HAP-1 (cell line): ENCODE measurements around the gene B4GALNT3.

Experiments used
- DNase-seq, 2 experiments: peaks; one replicate each; pipeline ENCODE4 v3.0.0-alpha.2; 2016 to 2020; ENCODE audit warnings: low spot score in 2 of 2
- H3K27me3 ChIP-seq: fragments of 250-450 bp; sonication (Bioruptor Pico); 2 replicates; pipeline ENCODE4 v1.5.1; 2020; ENCODE audit warnings: low read depth, mild to moderate bottlenecking, moderate library complexity
- H3K36me3 ChIP-seq: fragments of 250-450 bp; sonication (Bioruptor Pico); replicated peaks from 2 replicates; pipeline ENCODE4 v1.5.1; 2020; ENCODE audit warnings: mild to moderate bottlenecking
- H3K4me1 ChIP-seq: fragments of 250-450 bp; sonication (Bioruptor Pico); 2 replicates; pipeline ENCODE4 v1.5.1; 2020; ENCODE audit warnings: mild to moderate bottlenecking
- H3K4me3 ChIP-seq: fragments of 250-450 bp; sonication (Bioruptor Pico); 2 replicates; pipeline ENCODE4 v1.5.1; 2020; ENCODE audit warnings: mild to moderate bottlenecking, moderate library complexity
- H3K9me3 ChIP-seq: fragments of 250-450 bp; sonication (Bioruptor Pico); 2 replicates; pipeline ENCODE4 v1.5.1; 2020; ENCODE audit warnings: mild to moderate bottlenecking, moderate library complexity
- in situ Hi-C: fragments of 300-500 bp; cut with MboI; formaldehyde crosslinking; loops from 3 replicates; pipeline ENCODE4 v1.14.3; 2020; ENCODE audit warnings: low sequenced_read_pairs, inconsistent platforms, mixed read lengths

The B4GALNT3 gene

GRCh38 chr12:553216-554000 lies 93.7 kb downstream of the B4GALNT3 start:
- no peaks in the 10 kb centered on the region for H3K4me1 ChIP-seq
- DNase-seq = no peak
- in situ Hi-C loops = loop anchor here (5.0 to 25.0 kb wide), 2 partner anchors 106 to 1034 kb away; partner anchors contain the start of gene FBXL14

DNA sequence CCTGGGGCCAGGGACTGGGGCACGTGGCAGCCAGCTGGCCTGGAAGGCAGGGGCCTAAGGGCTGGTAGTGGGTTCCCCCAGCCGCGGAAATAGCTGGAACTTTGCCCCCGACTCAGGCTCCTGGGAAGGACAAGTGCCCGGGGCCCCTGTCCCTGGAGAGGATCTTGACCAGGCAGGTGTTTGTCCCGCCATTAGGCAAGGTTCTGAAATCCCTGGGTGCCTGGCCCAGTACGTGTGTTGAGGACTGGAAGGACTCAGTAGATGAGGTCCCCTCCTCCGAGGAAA lies 94.2 kb downstream of the B4GALNT3 start:
- in situ Hi-C loops = loop anchor here (5.0 to 25.0 kb wide), 2 partner anchors 107 to 1033 kb away; partner anchors contain the start of gene FBXL14
- Histone ChIP-seq H3K4me1 (no peaks in the 10 kb centered on the region), H3K9me3 (no peaks in the 10 kb centered on the region), H3K4me3 (no peak overlapping the region), H3K36me3 (0 out of 2 replicates have a peak, but pooled peaks cover 2% of the 10 kb centered on the region), H3K27me3 (no peaks in the 10 kb centered on the region)
- no peak for DNase-seq

More at GRCh38 chr12:553216-554000, 93.7 kb downstream of the B4GALNT3 start:
- H3K9me3 ChIP-seq = no peaks in the 10 kb centered on the region
- no peak overlapping the region for H3K4me3 ChIP-seq
- 0 out of 2 replicates have a peak, but pooled peaks cover 2% of the 10 kb centered on the region for H3K36me3 ChIP-seq
- H3K27me3 ChIP-seq = no peaks in the 10 kb centered on the region

DNA sequence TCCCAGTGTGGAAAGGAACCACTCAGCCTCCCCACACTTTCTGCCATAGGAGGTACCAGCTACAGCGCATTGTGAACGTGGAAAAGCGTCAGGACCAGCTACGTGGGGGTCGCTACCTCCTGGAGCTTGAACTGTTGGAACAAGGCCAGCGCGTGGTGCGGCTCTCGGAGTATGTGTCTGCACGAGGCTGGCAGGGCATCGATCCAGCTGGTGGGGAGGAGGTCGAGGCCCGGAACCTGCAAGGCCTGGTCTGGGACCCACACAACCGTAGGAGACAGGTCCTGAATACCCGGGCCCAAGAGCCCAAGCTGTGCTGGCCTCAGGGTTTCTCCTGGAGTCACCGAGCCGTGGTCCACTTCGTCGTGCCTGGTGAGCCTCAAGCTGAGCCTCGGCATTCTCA lies 96.8 kb downstream of the B4GALNT3 start:
- Histone ChIP-seq H3K27me3 (no peaks in the 10 kb centered on the region), H3K36me3 (no peaks in the 10 kb centered on the region), H3K4me3 (no peak overlapping the region), H3K4me1 (no peaks in the 10 kb centered on the region), H3K9me3 (no peaks in the 10 kb centered on the region)
- in situ Hi-C loops = loop anchor here (25.0 kb wide), 1 partner anchor 1031 kb away; the partner anchor contains the start of gene FBXL14
- no peak for DNase-seq

DNA sequence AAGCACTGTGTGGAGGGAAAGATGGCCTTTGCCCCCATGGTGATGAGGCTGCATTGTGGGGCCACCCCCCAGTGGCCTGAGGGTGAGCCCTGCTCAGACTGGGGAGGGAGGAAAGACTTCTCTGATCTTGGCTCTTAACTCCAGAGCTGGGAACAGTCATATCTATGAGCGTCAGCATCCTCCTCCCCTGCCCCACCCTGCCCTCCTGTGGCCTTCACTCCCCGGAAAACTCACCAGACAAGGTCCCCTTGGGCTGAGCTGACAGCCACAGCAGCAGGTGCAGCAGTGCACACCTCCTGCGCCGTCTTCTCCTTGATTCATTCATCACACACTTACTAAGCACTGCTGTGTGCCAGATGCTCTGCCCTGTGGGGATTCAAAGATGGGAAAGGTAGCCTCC lies 98.8 kb downstream of the B4GALNT3 start:
- DNase-seq = no peak
- H3K4me3 ChIP-seq = no peak overlapping the region
- in situ Hi-C loops = loop anchor here (25.0 kb wide), 1 partner anchor 1029 kb away; the partner anchor contains the start of gene FBXL14

DNA sequence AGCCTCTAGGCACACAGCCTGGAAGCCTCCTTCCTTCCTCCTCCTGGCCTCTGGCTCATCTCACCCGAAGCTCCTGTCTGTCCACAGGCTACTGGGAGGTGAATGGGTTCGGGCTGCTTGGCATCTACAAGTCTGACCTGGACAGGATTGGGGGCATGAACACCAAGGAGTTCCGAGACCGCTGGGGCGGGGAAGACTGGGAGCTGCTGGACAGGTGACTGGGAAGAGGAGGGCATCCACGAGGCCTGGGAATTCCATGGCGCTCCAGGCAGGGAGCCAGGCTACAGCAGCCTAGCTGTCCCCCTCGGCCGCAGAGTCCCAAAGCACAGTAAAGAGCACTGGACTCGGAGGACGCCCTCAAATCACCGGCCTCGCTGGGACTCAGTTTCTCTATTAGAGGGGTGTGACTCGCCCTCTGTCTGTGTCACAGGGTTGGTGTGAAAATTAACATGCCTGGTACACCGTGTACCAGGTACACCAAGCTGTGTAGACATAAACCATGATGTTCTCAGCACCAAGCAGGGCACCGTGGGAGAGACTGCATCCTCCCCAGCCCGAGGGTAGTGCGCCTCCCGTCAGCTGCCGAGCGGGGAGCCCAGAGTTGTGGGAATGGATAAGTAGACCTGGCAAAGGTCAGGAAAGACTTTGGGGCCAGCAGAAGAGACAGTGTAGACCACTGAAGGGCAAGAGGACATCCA lies 99.6 kb downstream of the B4GALNT3 start:
- no peaks in the 10 kb centered on the region for H3K36me3 ChIP-seq
- no peak for DNase-seq
- no peak overlapping the region for H3K4me3 ChIP-seq
- H3K27me3 ChIP-seq = no peaks in the 10 kb centered on the region
- H3K9me3 ChIP-seq = no peaks in the 10 kb centered on the region
- in situ Hi-C loops = loop anchor here (25.0 kb wide), 1 partner anchor 1028 kb away; the partner anchor contains the start of gene FBXL14
- no peaks in the 10 kb centered on the region for H3K4me1 ChIP-seq

More for the DNA sequence above, 98.8 kb downstream of the B4GALNT3 start:
- no peaks in the 10 kb centered on the region for H3K4me1 ChIP-seq
- no peaks in the 10 kb centered on the region for H3K9me3 ChIP-seq
- no peaks in the 10 kb centered on the region for H3K36me3 ChIP-seq
- H3K27me3 ChIP-seq = no peaks in the 10 kb centered on the region

DNA sequence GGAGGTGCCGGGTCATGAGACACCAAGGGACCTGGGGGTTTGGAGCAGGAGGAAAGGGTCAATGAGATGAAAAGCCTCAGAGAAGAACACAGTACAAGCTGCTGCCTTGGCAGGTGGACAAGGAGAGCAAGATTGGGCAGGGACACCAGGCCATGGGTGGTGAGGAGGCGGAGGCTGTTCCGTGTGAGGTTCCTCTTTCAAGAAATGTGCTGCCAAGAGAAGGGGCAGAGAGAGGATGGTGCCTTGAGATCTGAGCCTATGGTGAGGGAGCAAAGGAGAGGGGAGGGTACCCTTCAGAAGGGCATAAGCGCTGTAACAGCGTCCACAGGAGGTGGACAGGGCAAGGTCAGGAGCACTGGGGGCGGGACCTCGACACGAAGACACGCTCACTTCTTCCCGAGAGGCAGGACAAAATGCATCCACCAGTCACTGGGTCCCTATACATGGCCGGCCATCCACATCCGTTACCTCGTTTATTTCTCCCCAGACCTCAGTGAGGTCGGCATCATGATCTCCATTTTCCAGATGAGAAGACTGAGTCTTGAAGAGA lies 100.2 kb downstream of the B4GALNT3 start:
- DNase-seq = no peak
- H3K9me3 ChIP-seq = no peaks in the 10 kb centered on the region
- in situ Hi-C loops = loop anchor here (10.0 to 25.0 kb wide), 2 partner anchors 535 to 1027 kb away; partner anchors contain the start of gene FBXL14
- H3K4me3 ChIP-seq = no peak overlapping the region
- no peaks in the 10 kb centered on the region for H3K36me3 ChIP-seq
- H3K27me3 ChIP-seq = no peaks in the 10 kb centered on the region
- H3K4me1 ChIP-seq = no peaks in the 10 kb centered on the region

DNA sequence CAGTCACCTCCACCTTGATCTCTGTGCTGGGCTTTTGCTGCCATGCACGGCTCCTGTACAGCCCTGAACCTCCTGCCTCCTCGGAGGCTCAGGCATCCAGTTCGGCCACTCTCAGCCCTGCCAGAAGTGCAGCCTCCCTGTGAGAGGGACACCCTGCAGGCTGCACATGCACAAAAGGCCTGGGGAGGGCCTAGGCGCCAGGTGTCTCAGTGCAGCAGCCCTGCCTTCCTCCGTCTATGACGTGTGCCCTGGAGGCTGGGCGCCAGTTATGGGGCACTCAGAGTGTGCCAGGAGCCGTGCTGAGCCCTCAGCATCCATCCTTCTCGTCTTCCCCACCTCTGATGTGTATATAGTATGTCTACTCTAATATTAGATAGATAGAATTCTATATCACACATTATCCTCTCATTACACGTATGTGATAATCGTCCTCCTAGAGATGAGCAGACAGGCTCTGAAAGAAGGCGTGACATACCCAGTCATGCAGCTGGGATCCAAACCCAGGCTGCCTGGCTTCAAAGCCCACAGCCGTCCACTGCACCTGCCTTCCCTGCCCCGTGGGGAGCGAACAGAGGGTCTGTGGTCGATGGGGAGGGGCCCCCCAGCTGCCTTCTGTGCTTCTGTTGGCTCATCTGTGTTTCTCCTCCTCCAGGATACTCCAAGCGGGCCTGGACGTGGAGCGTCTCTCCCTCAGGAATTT lies 101.1 kb downstream of the B4GALNT3 start:
- Histone ChIP-seq H3K27me3 (no peaks in the 10 kb centered on the region), H3K4me3 (no peak overlapping the region), H3K9me3 (no peaks in the 10 kb centered on the region), H3K36me3 (no peaks in the 10 kb centered on the region), H3K4me1 (no peaks in the 10 kb centered on the region)
- in situ Hi-C loops = loop anchor here (10.0 to 25.0 kb wide), 2 partner anchors 534 to 1026 kb away; partner anchors contain the start of gene FBXL14
- no peak for DNase-seq

DNA sequence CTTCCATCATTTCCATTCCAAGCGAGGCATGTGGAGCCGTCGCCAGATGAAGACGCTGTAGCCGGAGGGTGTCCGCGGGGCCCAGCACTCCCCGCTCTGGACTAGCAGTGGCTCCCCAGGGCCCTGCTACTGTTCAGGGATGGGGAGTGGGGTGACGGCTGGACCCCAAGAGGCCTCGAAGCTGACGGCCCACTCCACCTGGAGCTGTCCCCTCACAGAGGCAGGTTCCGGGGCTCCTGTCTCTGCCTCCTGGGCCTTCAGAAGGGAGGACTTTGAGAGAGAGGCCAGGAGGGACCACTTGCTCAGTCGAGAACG lies 101.6 kb downstream of the B4GALNT3 start:
- no peaks in the 10 kb centered on the region for H3K27me3 ChIP-seq
- no peak for DNase-seq
- H3K9me3 ChIP-seq = no peaks in the 10 kb centered on the region
- H3K4me1 ChIP-seq = no peaks in the 10 kb centered on the region
- H3K4me3 ChIP-seq = no peak overlapping the region
- in situ Hi-C loops = loop anchor here (10.0 to 25.0 kb wide), 2 partner anchors 533 to 1026 kb away; partner anchors contain the start of gene FBXL14
- H3K36me3 ChIP-seq = no peaks in the 10 kb centered on the region

DNA sequence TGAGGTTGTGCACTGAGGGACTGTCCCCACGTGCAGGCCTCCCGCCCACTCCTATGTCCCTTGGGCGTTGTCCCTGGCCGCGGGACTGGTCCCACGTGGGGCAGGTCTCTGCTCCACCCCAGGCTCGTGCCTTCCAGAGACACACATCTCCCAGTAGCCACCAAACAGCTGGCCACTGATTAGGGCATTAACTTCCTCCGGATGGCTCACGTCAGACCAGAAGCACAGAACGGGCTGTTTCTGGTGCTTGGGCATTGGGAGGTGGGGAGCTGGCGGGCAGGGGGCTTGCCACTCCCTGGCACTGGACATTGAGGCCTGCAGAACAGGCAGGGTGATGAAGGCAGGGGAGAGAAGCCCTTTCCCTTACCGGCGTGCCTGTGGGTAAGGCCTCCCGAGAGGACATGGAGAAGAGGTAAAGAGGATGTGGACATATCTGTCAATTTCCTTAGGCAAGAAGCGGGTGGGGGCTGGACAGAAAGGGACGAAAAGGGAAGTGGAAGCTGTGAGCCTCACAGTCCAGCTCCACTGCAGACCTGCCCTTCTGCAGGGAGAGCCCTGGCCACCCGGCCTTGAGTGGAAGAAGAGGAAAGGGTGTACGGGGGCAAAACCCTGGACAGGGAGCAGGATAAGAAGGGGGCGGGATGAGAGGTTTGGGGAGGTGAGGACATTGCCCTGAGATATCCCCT lies 102.3 kb downstream of the B4GALNT3 start:
- Histone ChIP-seq H3K36me3 (no peaks in the 10 kb centered on the region), H3K27me3 (no peaks in the 10 kb centered on the region), H3K4me3 (no peak overlapping the region), H3K9me3 (no peaks in the 10 kb centered on the region), H3K4me1 (no peaks in the 10 kb centered on the region)
- no peak for DNase-seq
- in situ Hi-C loops = loop anchor here (10.0 to 25.0 kb wide), 2 partner anchors 533 to 1025 kb away; partner anchors contain the start of gene FBXL14

DNA sequence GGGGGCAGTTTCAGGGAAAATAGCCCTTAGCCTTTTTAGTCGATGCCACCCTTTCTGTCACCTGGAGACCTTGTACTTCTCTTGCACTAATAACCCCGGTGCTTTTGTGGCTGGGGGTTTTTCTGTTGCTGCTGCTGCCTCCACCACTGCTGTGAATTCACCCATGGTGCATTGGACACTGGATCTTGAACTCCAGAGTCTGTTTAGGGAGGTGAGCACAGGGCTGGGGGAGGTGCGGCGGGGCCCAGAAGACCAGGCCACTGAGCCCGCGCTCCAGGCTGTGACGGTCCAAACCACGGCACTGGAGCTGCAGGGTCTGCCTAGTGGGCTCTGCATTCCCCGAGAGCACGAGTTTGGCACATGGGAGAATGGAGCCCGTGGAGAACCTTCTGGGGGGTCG lies 102.9 kb downstream of the B4GALNT3 start:
- H3K9me3 ChIP-seq = no peaks in the 10 kb centered on the region
- no peak for DNase-seq
- in situ Hi-C loops = loop anchor here (10.0 to 25.0 kb wide), 2 partner anchors 532 to 1025 kb away; partner anchors contain the start of gene FBXL14
- H3K4me3 ChIP-seq = no peak overlapping the region
- H3K27me3 ChIP-seq = no peaks in the 10 kb centered on the region
- H3K36me3 ChIP-seq = no peaks in the 10 kb centered on the region
- H3K4me1 ChIP-seq = no peaks in the 10 kb centered on the region

DNA sequence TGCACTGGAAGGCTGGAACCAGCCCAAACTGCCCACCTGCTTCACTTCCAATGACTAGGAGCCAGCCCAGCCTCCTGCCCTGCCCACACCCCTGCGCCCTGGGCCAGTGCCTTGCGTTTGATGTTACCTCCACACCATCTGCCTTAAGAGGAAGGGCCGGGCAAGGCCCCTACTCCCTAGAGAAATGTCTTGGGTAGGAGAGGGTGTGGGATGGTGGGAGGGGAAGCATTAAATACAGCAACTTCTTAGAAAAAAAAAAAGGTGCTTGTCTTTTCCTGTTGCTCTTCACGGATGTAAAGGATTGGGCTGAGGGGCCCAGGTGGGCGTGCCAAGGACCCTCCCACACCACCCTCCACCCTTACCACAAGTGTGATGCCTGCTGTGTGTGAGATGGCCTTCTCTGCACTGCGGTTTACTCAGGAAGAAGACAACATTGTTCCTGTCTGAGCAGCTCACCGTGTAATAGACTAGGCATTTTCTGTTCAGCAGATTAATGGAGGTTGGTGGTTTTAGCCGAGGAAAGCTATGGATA lies 103.6 kb downstream of the B4GALNT3 start:
- H3K4me1 ChIP-seq = no peaks in the 10 kb centered on the region
- H3K27me3 ChIP-seq = no peaks in the 10 kb centered on the region
- no peak for DNase-seq
- H3K36me3 ChIP-seq = no peaks in the 10 kb centered on the region
- no peaks in the 10 kb centered on the region for H3K9me3 ChIP-seq
- in situ Hi-C loops = loop anchor here (10.0 to 25.0 kb wide), 2 partner anchors 531 to 1024 kb away; partner anchors contain the start of gene FBXL14
- no peak overlapping the region for H3K4me3 ChIP-seq

- Histone ChIP-seq H3K9me3 (no peaks in the 10 kb centered on the region), H3K36me3 (no peaks in the 10 kb centered on the region), H3K4me1 (no peaks in the 10 kb centered on the region), H3K4me3 (no peak overlapping the region), H3K27me3 (no peaks in the 10 kb centered on the region)
- in situ Hi-C loops = loop anchor here (10.0 to 25.0 kb wide), 2 partner anchors 531 to 1023 kb away; partner anchors contain the start of gene FBXL14
- DNase-seq = no peak
Observed at GRCh38 chr12:563787-564298, 104.1 kb downstream of the B4GALNT3 start.
